Measurements from ENCODE around the gene KDM4B. TPM values are rescaled to one million over a fixed set of nuclear protein-coding genes. Genes with fewer than 3 reads are reported as not detected.

KDM4B gene
- total RNA-seq, 2 donors from 2014 or later = 49.1 to 54.0 TPM

DNA sequence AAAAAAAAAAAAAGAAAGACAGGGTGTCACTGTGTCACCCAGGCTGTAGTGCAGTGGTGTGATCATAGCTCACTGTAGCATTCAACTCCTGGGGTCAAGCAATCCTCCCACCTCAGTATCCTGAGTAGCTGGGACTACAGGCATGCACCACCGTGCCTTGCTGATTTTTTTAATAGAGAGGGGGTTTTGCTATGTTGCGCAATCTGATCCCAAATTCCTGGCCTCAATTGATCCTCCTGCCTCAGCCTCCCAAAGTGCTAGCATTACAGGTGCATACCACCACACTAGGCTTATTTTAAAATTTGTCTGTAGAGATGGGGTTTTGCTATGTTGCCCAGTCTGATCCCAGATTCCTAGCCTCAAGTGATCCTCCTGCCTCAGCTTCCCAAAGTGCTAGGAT, 212.4 kb downstream of the KDM4B start:
- no peaks in the 10 kb centered on the region for H3K9me3 ChIP-seq
- no peak for DNase-seq (ENCODE audit: low spot score)
- no peaks in the 10 kb centered on the region for H3K36me3 ChIP-seq

DNA sequence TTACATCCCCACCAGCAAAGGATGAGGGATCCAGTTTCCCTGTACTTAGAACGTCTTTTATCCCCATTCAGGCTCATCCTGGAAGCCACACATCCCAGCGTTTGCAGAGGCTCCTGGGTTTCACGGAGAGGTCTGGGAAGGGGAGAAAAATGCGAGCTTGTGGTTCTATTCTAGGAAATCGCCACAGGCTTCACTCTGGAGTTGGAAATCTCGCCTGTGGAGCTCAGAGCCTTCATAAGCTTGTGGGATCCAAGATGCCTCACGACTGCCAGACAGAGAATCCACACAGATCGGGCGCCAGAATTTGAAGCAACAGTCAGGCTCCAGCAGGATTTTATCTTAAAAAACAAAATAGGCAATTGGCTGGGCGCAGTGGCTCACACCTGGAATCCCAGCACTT, 213.8 kb downstream of the KDM4B start:
- Histone ChIP-seq H3K4me3 (no peak overlapping the region), H3K36me3 (no peaks in the 10 kb centered on the region), H3K9me3 (no peaks in the 10 kb centered on the region), H3K4me1 (ENCODE audit: control insufficient read depth in 1 of 2, low read depth in 2 of 2) (no peaks in the 10 kb centered on the region), H3K27me3 (replicated peaks; ENCODE audit: insufficient read depth) (no peaks in the 10 kb centered on the region), H3K27ac (no peak overlapping the region)
- TF ChIP-seq, protein P1, sequence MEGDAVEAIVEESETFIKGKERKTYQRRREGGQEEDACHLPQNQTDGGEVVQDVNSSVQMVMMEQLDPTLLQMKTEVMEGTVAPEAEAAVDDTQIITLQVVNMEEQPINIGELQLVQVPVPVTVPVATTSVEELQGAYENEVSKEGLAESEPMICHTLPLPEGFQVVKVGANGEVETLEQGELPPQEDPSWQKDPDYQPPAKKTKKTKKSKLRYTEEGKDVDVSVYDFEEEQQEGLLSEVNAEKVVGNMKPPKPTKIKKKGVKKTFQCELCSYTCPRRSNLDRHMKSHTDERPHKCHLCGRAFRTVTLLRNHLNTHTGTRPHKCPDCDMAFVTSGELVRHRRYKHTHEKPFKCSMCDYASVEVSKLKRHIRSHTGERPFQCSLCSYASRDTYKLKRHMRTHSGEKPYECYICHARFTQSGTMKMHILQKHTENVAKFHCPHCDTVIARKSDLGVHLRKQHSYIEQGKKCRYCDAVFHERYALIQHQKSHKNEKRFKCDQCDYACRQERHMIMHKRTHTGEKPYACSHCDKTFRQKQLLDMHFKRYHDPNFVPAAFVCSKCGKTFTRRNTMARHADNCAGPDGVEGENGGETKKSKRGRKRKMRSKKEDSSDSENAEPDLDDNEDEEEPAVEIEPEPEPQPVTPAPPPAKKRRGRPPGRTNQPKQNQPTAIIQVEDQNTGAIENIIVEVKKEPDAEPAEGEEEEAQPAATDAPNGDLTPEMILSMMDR (IDR thresholded peaks at IDR 0.05) = no peak
- ATAC-seq (ENCODE audit: insufficient number of reproducible peaks, low FRiP score, low read depth) (no peak), DNase-seq (ENCODE audit: low spot score) (no peak)

More for the DNA sequence above, 212.4 kb downstream of the KDM4B start:
- ATAC-seq (ENCODE audit: insufficient number of reproducible peaks, low FRiP score, low read depth) = no peak
- no peaks in the 10 kb centered on the region for H3K4me1 ChIP-seq (ENCODE audit: control insufficient read depth in 1 of 2, low read depth in 2 of 2)
- H3K4me3 ChIP-seq = no peak overlapping the region
- TF ChIP-seq, protein P1 (IDR thresholded peaks at IDR 0.05) = no peak
- H3K27ac ChIP-seq = no peak overlapping the region
- no peaks in the 10 kb centered on the region for H3K27me3 ChIP-seq (replicated peaks; ENCODE audit: insufficient read depth)

DNA sequence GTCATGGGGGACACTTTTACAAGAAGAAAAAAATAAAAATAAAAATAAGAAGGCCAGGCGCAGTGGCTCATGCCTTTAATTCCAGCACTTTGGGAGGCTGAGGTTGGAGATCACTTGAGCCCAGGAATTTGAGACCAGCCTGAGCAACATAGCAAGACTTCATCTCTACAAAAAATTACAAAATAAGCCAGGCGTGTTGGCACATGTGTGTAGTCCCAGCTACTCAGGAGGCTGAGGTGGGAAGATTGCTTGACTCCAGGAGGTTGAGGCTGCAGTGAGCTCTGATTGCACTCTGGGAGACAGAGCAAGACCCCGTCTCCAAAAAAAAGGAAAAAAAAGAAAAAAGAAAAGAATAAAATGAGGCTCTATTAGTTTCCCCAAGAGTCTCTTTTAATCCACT, 214.7 kb downstream of the KDM4B start:
- no peak for DNase-seq (ENCODE audit: low spot score)
- no peaks in the 10 kb centered on the region for H3K4me1 ChIP-seq (ENCODE audit: control insufficient read depth in 1 of 2, low read depth in 2 of 2)
- TF ChIP-seq, protein P1 (IDR thresholded peaks at IDR 0.05) = no peak
- no peaks in the 10 kb centered on the region for H3K36me3 ChIP-seq
- H3K27me3 ChIP-seq (replicated peaks; ENCODE audit: insufficient read depth) = no peaks in the 10 kb centered on the region
- no peaks in the 10 kb centered on the region for H3K9me3 ChIP-seq
- no peak for ATAC-seq (ENCODE audit: insufficient number of reproducible peaks, low FRiP score, low read depth)
- no peak overlapping the region for H3K4me3 ChIP-seq
- H3K27ac ChIP-seq = no peak overlapping the region

DNA sequence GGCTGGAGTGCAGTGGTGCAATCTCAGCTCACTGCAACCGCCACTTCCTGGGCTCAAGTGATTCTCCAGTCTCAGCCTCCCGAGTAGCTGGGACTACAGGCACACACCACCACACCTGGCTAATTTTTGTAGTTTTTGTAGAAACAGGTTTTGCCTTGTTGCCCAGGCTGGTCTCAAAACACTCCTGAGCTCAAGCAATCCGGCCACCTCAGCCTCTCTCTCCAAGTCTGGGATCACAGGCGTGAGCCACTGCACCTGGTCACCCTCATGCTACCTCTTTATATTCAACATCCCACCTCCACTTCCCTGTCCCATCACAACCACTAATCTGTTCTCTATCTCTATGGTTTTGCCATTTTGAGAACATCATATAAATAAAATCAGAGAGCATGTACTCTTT, 216.0 kb downstream of the KDM4B start:
- no peak for ATAC-seq (ENCODE audit: insufficient number of reproducible peaks, low FRiP score, low read depth)
- TF ChIP-seq, protein P1 (IDR thresholded peaks at IDR 0.05) = no peak
- no peaks in the 10 kb centered on the region for H3K4me1 ChIP-seq (ENCODE audit: control insufficient read depth in 1 of 2, low read depth in 2 of 2)

DNA sequence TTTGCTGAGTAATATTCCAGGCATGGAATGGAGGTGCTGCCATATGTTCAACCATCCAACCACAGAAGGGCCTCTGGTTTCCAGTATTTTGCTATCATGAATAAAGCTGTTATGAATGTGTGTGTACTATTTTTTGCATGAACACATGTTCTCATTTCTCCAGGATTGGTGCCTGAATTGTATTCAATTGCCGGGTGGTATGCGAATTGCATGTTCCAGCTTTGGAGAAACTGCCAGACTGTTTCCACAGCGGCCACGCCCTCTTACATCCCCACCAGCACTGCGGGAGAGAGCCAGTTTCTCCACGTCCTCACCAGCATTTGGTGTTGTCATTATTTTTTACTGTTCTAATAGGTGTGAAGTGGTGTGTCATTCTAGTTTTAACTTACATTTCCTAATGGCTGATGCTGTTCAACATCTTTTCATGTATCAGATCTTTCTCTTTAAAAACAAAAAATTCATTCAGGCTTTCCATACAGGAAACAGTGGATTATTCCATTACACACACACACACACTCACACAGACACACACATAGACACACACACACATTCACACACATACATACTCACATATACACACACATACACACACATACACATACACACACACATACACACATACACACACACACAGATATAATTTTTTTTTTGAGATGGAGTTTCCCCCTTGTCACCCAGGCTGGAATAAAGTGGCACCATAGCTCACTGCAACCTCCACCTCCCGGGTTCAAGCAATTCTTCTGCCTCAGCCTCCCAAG, 217.6 kb downstream of the KDM4B start:
- no peaks in the 10 kb centered on the region for H3K27me3 ChIP-seq (replicated peaks; ENCODE audit: insufficient read depth)
- H3K36me3 ChIP-seq = no peaks in the 10 kb centered on the region
- H3K4me3 ChIP-seq = no peak overlapping the region
- DNase-seq (ENCODE audit: low spot score) (no peak), ATAC-seq (ENCODE audit: insufficient number of reproducible peaks, low FRiP score, low read depth) (no peak)
- H3K4me1 ChIP-seq (ENCODE audit: control insufficient read depth in 1 of 2, low read depth in 2 of 2) = no peaks in the 10 kb centered on the region
- no peak overlapping the region for H3K27ac ChIP-seq
- H3K9me3 ChIP-seq = no peaks in the 10 kb centered on the region
- TF ChIP-seq, protein P1 (IDR thresholded peaks at IDR 0.05) = no peak

More for the DNA sequence above, 216.0 kb downstream of the KDM4B start:
- no peak overlapping the region for H3K4me3 ChIP-seq
- no peak overlapping the region for H3K27ac ChIP-seq
- no peaks in the 10 kb centered on the region for H3K36me3 ChIP-seq
- no peaks in the 10 kb centered on the region for H3K9me3 ChIP-seq
- H3K27me3 ChIP-seq (replicated peaks; ENCODE audit: insufficient read depth) = no peaks in the 10 kb centered on the region
- DNase-seq (ENCODE audit: low spot score) = no peak

Data from thoracic aorta (tissue), 2 donors.